PFSK-1 (cell line): ENCODE results near the gene PRRC2B.

Experiments
- FOXP2 ChIP-seq: optimal IDR thresholded peaks from 2 replicates; pipeline ENCODE3; 2011; ENCODE audit warnings: borderline replicate concordance, control low read depth, inconsistent platforms; ENCODE audit not compliant: insufficient read depth; ENCODE audit errors: extremely low read length, extremely low read depth
- POLR2AphosphoS5 ChIP-seq: IDR thresholded peaks from 2 replicates; pipeline ENCODE4 v1.6.1; 2012; ENCODE audit warnings: low read depth, mild to moderate bottlenecking, control low read depth, low read length, moderate library complexity
- REST ChIP-seq, 2 experiments: IDR thresholded peaks; 2 replicates each; pipeline versions ENCODE4 v1.6.1 to v1.8.0; 2011 to 2012; ENCODE audit warnings: low read depth in 2 of 2, low read length in 2 of 2, control low read depth in 1 of 2, inconsistent platforms in 1 of 2, mild to moderate bottlenecking in 1 of 2, moderate library complexity in 1 of 2; ENCODE audit not compliant: insufficient read depth in 1 of 2
- SIN3A ChIP-seq: IDR thresholded peaks from 2 replicates; pipeline ENCODE4 v1.6.1; 2012; ENCODE audit warnings: mild to moderate bottlenecking, low read length, moderate library complexity, borderline replicate concordance; ENCODE audit not compliant: insufficient read depth
- TAF1 ChIP-seq: IDR thresholded peaks from 2 replicates; pipeline ENCODE4 v1.6.1; 2012; ENCODE audit warnings: low read length, control low read depth, borderline replicate concordance; ENCODE audit not compliant: insufficient read depth

The PRRC2B gene

DNA sequence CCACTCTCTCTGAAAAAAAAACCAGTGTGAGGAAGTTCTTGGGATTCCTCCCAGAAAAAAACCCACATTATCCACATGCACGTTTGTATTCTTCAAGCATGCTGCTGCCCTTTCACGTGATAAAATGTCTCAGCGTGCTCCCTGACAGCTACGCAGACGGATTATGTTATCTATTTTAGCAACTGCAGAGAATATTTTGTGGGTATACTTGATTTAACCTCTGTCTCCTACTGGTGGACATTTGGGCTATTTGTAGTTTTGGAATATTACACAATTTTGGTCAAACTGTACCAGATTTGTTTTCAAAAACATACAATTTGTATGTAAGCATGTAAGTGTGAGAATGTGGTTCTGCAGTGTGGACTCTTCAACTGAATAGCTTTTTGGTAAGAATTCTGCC lies 10.7 kb downstream of the PRRC2B start:
- TF ChIP-seq TAF1 (no peak), SIN3A (no peak), FOXP2 (no peak), REST (IDR thresholded peaks at IDR 0.05; ENCODE audit: insufficient read depth in 1 of 2, low read depth in 2 of 2, low read length in 2 of 2) (no peak), POLR2AphosphoS5 (no peak)

GRCh38 chr9:131404987-131405386 lies 11.1 kb downstream of the PRRC2B start:
- TF ChIP-seq FOXP2: no peak
- no peak for TF ChIP-seq REST (IDR thresholded peaks at IDR 0.05; ENCODE audit: insufficient read depth in 1 of 2, low read depth in 2 of 2, low read length in 2 of 2)
- no peak for TF ChIP-seq POLR2AphosphoS5
- TF ChIP-seq SIN3A: no peak
- no peak for TF ChIP-seq TAF1

DNA sequence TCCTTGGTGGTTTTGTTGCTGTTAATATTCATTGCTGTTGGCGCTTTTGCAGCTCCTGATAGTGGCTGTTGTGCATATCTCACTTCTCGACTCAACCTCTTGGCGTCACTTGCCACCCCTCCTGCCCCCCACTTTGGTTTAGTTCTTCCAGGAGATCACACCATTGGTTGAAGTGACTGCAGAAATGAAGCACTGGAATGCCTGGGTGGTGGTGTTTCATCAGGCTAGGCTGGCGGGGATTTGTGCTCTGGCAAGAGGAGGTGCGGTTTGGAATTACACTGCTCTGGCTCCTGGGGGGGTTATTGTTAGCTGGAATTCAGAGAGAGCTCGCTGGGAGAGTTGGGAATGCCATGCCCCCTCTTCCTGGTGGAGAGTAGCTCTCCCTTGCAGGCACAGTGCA lies 11.5 kb downstream of the PRRC2B start:
- TF ChIP-seq SIN3A (no peak), TAF1 (no peak)

DNA sequence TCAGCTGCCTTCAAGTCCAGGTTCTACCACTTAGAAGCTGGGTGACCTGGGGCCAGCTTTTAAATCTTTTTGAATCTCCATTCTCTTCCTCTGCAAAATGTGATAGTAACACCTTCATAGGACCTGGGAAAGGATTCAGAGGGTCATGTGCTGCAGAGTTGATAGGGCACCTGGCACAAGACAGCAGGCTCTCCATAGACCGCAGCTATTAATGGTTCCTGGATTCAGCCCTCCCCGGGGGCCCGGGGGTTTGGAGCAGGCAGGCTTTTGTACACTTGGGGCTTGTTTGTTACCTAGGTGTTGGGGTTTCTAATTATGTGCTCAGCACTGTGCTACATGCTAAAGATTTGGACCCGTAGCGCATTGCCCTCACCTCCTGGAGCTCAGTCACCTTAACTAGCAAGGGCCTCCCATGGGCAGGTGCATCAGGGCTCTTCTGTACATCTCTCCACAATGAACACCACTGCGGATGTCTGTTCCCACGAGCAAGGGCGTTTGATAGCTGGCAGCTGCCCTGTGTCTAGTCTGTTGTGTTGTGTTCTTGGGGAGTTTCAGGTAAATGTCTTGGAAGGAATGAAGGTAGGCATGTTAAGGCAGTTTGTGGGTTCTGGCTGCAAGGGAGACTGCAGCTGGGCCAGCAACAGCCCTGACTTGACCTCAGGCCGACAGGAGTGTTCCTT lies 12.1 kb downstream of the PRRC2B start:
- TF ChIP-seq REST (IDR thresholded peaks at IDR 0.05; ENCODE audit: insufficient read depth in 1 of 2, low read depth in 2 of 2, low read length in 2 of 2) (no peak), SIN3A (no peak), FOXP2 (no peak), TAF1 (no peak), POLR2AphosphoS5 (no peak)

- TF ChIP-seq TAF1: no peak
- TF ChIP-seq POLR2AphosphoS5: no peak
- TF ChIP-seq REST (IDR thresholded peaks at IDR 0.05; ENCODE audit: insufficient read depth in 1 of 2, low read depth in 2 of 2, low read length in 2 of 2): no peak
- TF ChIP-seq FOXP2: no peak
- no peak for TF ChIP-seq SIN3A
Measured at GRCh38 chr9:131406563-131407436, 12.9 kb downstream of the PRRC2B start.
